ENCODE data around the gene OR5AP2. TPM values are rescaled to one million over a fixed set of nuclear protein-coding genes. Genes with fewer than 3 reads are reported as not detected.

OR5AP2 gene
- total RNA-seq, 1 experiment from 2014 or later: not detected

- no peak overlapping the region for H2AFZ ChIP-seq (ENCODE audit: low read length)
- H3T11ph ChIP-seq (ENCODE audit: low read length): no peak overlapping the region
- no peak for TF ChIP-seq CTCF (conservative IDR thresholded peaks at IDR 0.05)
- H2AK5ac ChIP-seq (ENCODE audit: insufficient read length, low read length): no peak overlapping the region
- H3K79me1 ChIP-seq (ENCODE audit: insufficient read depth, low read depth, low read length, poor library complexity, severe bottlenecking): no peaks in the 10 kb centered on the region
- H3K27ac ChIP-seq (ENCODE audit: insufficient read length, low read depth, low read length): no peak overlapping the region
- H3K36me3 Mint-ChIP-seq (ENCODE audit: insufficient read depth in 1 of 3, low read depth in 3 of 3): peaks cover 0 to 4% (median under 1%) of the 10 kb centered on the region in 3 experiments; a peak in 2 of 7 replicates
- no peak overlapping the region for H3K27ac Mint-ChIP-seq
- no peak overlapping the region for H3K18ac ChIP-seq (ENCODE audit: insufficient read length, low read depth, low read length)
- no peak overlapping the region for H3K23ac ChIP-seq (ENCODE audit: insufficient read length, low read depth, low read length)
- no peak overlapping the region for H4K8ac ChIP-seq (replicated peaks; ENCODE audit: insufficient read length, low read depth, low read length)
- no peaks in the 10 kb centered on the region for H3K79me2 ChIP-seq (ENCODE audit: insufficient read depth, low read length)
- no peak overlapping the region for H3K4me3 Mint-ChIP-seq
- H3K4me1 Mint-ChIP-seq: no peaks in the 10 kb centered on the region
- no peak for DNase-seq
- no peak overlapping the region for H4K91ac ChIP-seq (ENCODE audit: insufficient read length, low read depth, low read length)
- no peak overlapping the region for H3K56ac ChIP-seq (ENCODE audit: insufficient read length, low read depth, low read length)
- H2BK5ac ChIP-seq (ENCODE audit: insufficient read length, low read length): no peak overlapping the region
- no peak overlapping the region for H3K9ac ChIP-seq (ENCODE audit: extremely low read depth, insufficient read length, low read length)
- H3K4me2 ChIP-seq (ENCODE audit: insufficient read depth, insufficient read length, low read length): no peak overlapping the region
- H4K5ac ChIP-seq (ENCODE audit: insufficient read length, low read depth, low read length): no peak overlapping the region
- WGBS (ENCODE audit: extremely low coverage, insufficient read length, low lambda C conversion rate): no CpG with 5 or more reads among the region's 2 CpGs
- H3K9me3 Mint-ChIP-seq: peaks cover 3 to 4% of the 10 kb centered on the region in 2 experiments; a peak in 3 of 5 replicates
- H2BK120ac ChIP-seq (ENCODE audit: low read depth, low read length, poor library complexity, severe bottlenecking): no peak overlapping the region
- H3K27me3 ChIP-seq (ENCODE audit: insufficient read depth, low read length): no peaks in the 10 kb centered on the region
- no peaks in the 10 kb centered on the region for H3K4me1 ChIP-seq (ENCODE audit: insufficient read depth, low read length)
- no peak overlapping the region for H3K4ac ChIP-seq (ENCODE audit: low read depth, low read length)
- no peak overlapping the region for H3K14ac ChIP-seq (ENCODE audit: insufficient read depth, low read length)
- no peaks in the 10 kb centered on the region for H4K20me1 ChIP-seq (ENCODE audit: control insufficient read depth, insufficient read depth, insufficient read length)
- H2BK15ac ChIP-seq (ENCODE audit: low read depth, low read length): no peak overlapping the region
- no peaks in the 10 kb centered on the region for H3K23me2 ChIP-seq (ENCODE audit: insufficient read length, low read depth, low read length, poor library complexity, severe bottlenecking)
- H2BK20ac ChIP-seq (ENCODE audit: low read depth, low read length, poor library complexity, severe bottlenecking): no peak overlapping the region
- H3K9me3 ChIP-seq (ENCODE audit: control insufficient read depth, low read depth, low read length): no peaks in the 10 kb centered on the region
- no peaks in the 10 kb centered on the region; the same call in 1 of the 2 replicates for H3K27me3 Mint-ChIP-seq (ENCODE audit: low read depth)
- H2BK12ac ChIP-seq (ENCODE audit: insufficient read length, low read depth, low read length): no peak overlapping the region
These were observed 5.4 kb downstream of the OR5AP2 start for GRCh38 chr11:56636861-56637260.
